Loucy (cell line): ENCODE data around the gene CDCA3.

Experiments
- H2AFZ ChIP-seq: fragments of 200-600 bp; sonication (generic); 2 replicates; pipeline ENCODE4 v1.6.0; 2016; ENCODE audit warnings: antibody characterized with exemption, mild to moderate bottlenecking, low read length, moderate library complexity
- H3F3A ChIP-seq: fragments of 200-600 bp; 2 replicates; pipeline ENCODE4 v1.6.0; 2016; ENCODE audit warnings: antibody characterized with exemption, low read depth, mild to moderate bottlenecking
- H3K27me3 ChIP-seq: fragments of 200-600 bp; sonication (generic); 2 replicates; pipeline ENCODE4 v1.6.1; 2014; ENCODE audit warnings: low read length, mild to moderate bottlenecking; ENCODE audit not compliant: insufficient read depth, poor library complexity, severe bottlenecking
- H3K36me3 ChIP-seq: fragments of 200-600 bp; sonication (generic); 2 replicates; pipeline ENCODE4 v1.6.1; 2016; ENCODE audit warnings: low read length; ENCODE audit not compliant: insufficient read depth
- H3K4me1 ChIP-seq: fragments of 200-600 bp; sonication (generic); 2 replicates; pipeline ENCODE4 v1.5.1; 2014; ENCODE audit warnings: low read length, mild to moderate bottlenecking; ENCODE audit not compliant: insufficient read depth, poor library complexity, severe bottlenecking
- H3K4me2 ChIP-seq: fragments of 200-600 bp; sonication (generic); 2 replicates; pipeline ENCODE4 v1.6.0; 2014; ENCODE audit warnings: antibody characterized with exemption, low read length, low read depth, mild to moderate bottlenecking; ENCODE audit not compliant: poor library complexity, severe bottlenecking
- H3K4me3 ChIP-seq: fragments of 200-600 bp; sonication (generic); 2 replicates; pipeline ENCODE4 v1.5.1; 2014; ENCODE audit warnings: low read length, mild to moderate bottlenecking, mixed read lengths; ENCODE audit not compliant: poor library complexity, severe bottlenecking
- H3K79me2 ChIP-seq: fragments of 200-600 bp; sonication (generic); 2 replicates; pipeline ENCODE4 v1.6.1; 2014; ENCODE audit warnings: low read length; ENCODE audit not compliant: insufficient read depth
- H3K9ac ChIP-seq: fragments of 200-600 bp; sonication (generic); 2 replicates; pipeline ENCODE4 v1.6.0; 2014; ENCODE audit warnings: mild to moderate bottlenecking, low read depth, low read length, moderate library complexity; ENCODE audit not compliant: poor library complexity, severe bottlenecking
- H3K9me2 ChIP-seq: fragments of 200-600 bp; sonication (generic); replicated peaks from 2 replicates; pipeline ENCODE4 v1.6.1; 2016; ENCODE audit warnings: low read depth, low read length, mixed read lengths
- H3K9me3 ChIP-seq: fragments of 200-600 bp; sonication (generic); 2 replicates; pipeline ENCODE4 v1.6.1; 2014; ENCODE audit warnings: mild to moderate bottlenecking, antibody characterized with exemption, low read length, low read depth; ENCODE audit not compliant: insufficient read depth
- H4K20me1 ChIP-seq: fragments of 200-600 bp; sonication (generic); 2 replicates; pipeline ENCODE4 v1.6.0; 2014; ENCODE audit warnings: antibody characterized with exemption, low read length, mild to moderate bottlenecking; ENCODE audit not compliant: insufficient read depth, poor library complexity, severe bottlenecking
- CTCF ChIP-seq: fragments of 200-600 bp; sonication (generic); conservative IDR thresholded peaks from 2 replicates; pipeline ENCODE4 v1.5.1; 2014; ENCODE audit warnings: mild to moderate bottlenecking, antibody characterized with exemption, low read length
- EZH2phosphoT487 ChIP-seq: fragments of 200-600 bp; IDR thresholded peaks from 2 replicates; pipeline ENCODE4 v1.6.1; 2018; ENCODE audit warnings: antibody characterized with exemption, mild to moderate bottlenecking, moderate library complexity, borderline replicate concordance

The CDCA3 gene

GRCh38 chr12:6839482-6840201, 11.4 kb downstream of the CDCA3 start:
- H3K4me2 ChIP-seq: no peak overlapping the region
- no peaks in the 10 kb centered on the region; the same call in 1 of the 2 replicates for H3K36me3 ChIP-seq
- no peak overlapping the region for H2AFZ ChIP-seq
- H3K4me1 ChIP-seq: peaks cover 5% of the 10 kb centered on the region
- H3F3A ChIP-seq: no peaks in the 10 kb centered on the region
- no peaks in the 10 kb centered on the region for H4K20me1 ChIP-seq
- no peaks in the 10 kb centered on the region for H3K79me2 ChIP-seq
- no peaks in the 10 kb centered on the region for H3K9me2 ChIP-seq
- no peak for TF ChIP-seq CTCF
- no peak for TF ChIP-seq EZH2phosphoT487
- H3K27me3 ChIP-seq: no peaks in the 10 kb centered on the region
- H3K9me3 ChIP-seq: no peaks in the 10 kb centered on the region
- H3K4me3 ChIP-seq: no peak overlapping the region
- H3K9ac ChIP-seq: no peak overlapping the region

- Histone ChIP-seq H3K9me3 (no peaks in the 10 kb centered on the region), H2AFZ (no peak overlapping the region), H3K36me3 (peaks cover 3% of the 10 kb centered on the region; the same call in 1 of the 2 replicates), H3K4me1 (peaks cover 5% of the 10 kb centered on the region), H3K4me2 (no peak overlapping the region), H3K9me2 (no peaks in the 10 kb centered on the region), H4K20me1 (no peaks in the 10 kb centered on the region), H3K9ac (no peak overlapping the region), H3K4me3 (no peak overlapping the region), H3K27me3 (no peaks in the 10 kb centered on the region), H3F3A (no peaks in the 10 kb centered on the region), H3K79me2 (no peaks in the 10 kb centered on the region)
- TF ChIP-seq EZH2phosphoT487 (no peak), CTCF (no peak)
Measured at GRCh38 chr12:6838854-6839253, 12.2 kb downstream of the CDCA3 start.

GRCh38 chr12:6837370-6838060, 13.6 kb downstream of the CDCA3 start:
- H3K9ac ChIP-seq: no peak overlapping the region
- H3K36me3 ChIP-seq: peaks cover 11% of the 10 kb centered on the region; the same call in 1 of the 2 replicates
- H3K4me3 ChIP-seq: no peak overlapping the region
- H2AFZ ChIP-seq: no peak overlapping the region
- no peaks in the 10 kb centered on the region for H3K79me2 ChIP-seq
- H3K4me1 ChIP-seq: no peaks in the 10 kb centered on the region
- no peaks in the 10 kb centered on the region for H4K20me1 ChIP-seq
- no peak overlapping the region for H3K4me2 ChIP-seq
- H3K27me3 ChIP-seq: no peaks in the 10 kb centered on the region
- H3K9me2 ChIP-seq: no peaks in the 10 kb centered on the region
- H3F3A ChIP-seq: no peaks in the 10 kb centered on the region
- TF ChIP-seq CTCF (no peak), EZH2phosphoT487 (no peak)
- no peaks in the 10 kb centered on the region for H3K9me3 ChIP-seq
